Endothelial cell of umbilical vein (primary cell): Measurements from ENCODE around the gene MRPL50.

Source experiments
- CTCF ChIP-seq, 2 donors: IDR thresholded peaks; 1 replicate in 1 of 2; 2 replicates in 1 of 2; pipeline ENCODE4 v1.5.1; 2011; ENCODE audit warnings: low read length in 2 of 2, mild to moderate bottlenecking in 2 of 2, moderate library complexity in 2 of 2, control low read depth in 1 of 2, inconsistent platforms in 1 of 2, low read depth in 1 of 2; ENCODE audit not compliant: insufficient read depth in 1 of 2; ENCODE audit errors: extremely low read depth in 1 of 2
- EZH2 ChIP-seq: IDR thresholded peaks from 2 replicates; pipeline ENCODE4 v1.6.1; 2012; ENCODE audit warnings: borderline replicate concordance, low read depth, mild to moderate bottlenecking, moderate library complexity, low read length, inconsistent platforms; ENCODE audit not compliant: severe bottlenecking
- JUN ChIP-seq: IDR thresholded peaks from 2 replicates; pipeline ENCODE4 v1.6.1; 2011; ENCODE audit warnings: borderline replicate concordance, low read depth; ENCODE audit not compliant: insufficient read length, insufficient read depth

- TF ChIP-seq CTCF (IDR thresholded peaks at IDR 0.05; ENCODE audit: extremely low read depth in 1 of 2, insufficient read depth in 1 of 2, low read depth in 1 of 2, low read length in 2 of 2) (no peak), EZH2 (no peak), JUN (no peak)
Observed at GRCh38 chr9:101376111-101376848, 22.1 kb downstream of the MRPL50 start.
